NT2/D1 (cell line): ENCODE measurements around the gene CELF2.

ENCODE experiments used
- DNase-seq: peaks from one replicate; pipeline ENCODE4 v3.0.0-alpha.2; 2011; ENCODE audit warnings: low read depth, low spot score
- H3K27me3 ChIP-seq: 2 replicates; pipeline ENCODE4 v1.6.0; 2011; ENCODE audit warnings: mild to moderate bottlenecking; ENCODE audit not compliant: insufficient read length, insufficient read depth
- H3K36me3 ChIP-seq: 2 replicates; pipeline ENCODE4 v1.6.1; 2011; ENCODE audit warnings: mild to moderate bottlenecking, low read length, mixed read lengths; ENCODE audit not compliant: insufficient read depth, insufficient read length
- H3K4me1 ChIP-seq: 2 replicates; pipeline ENCODE4 v1.5.1; 2011; ENCODE audit not compliant: insufficient read depth, insufficient read length
- H3K4me3 ChIP-seq: 2 replicates; pipeline ENCODE4 v1.5.1; 2011; ENCODE audit warnings: low read depth; ENCODE audit not compliant: insufficient read length
- H3K9ac ChIP-seq: 2 replicates; pipeline ENCODE4 v1.6.0; 2011; ENCODE audit warnings: low read depth; ENCODE audit not compliant: insufficient read length
- H3K9me3 ChIP-seq: 2 replicates; pipeline ENCODE4 v1.5.1; 2011; ENCODE audit warnings: mild to moderate bottlenecking, low read length; ENCODE audit not compliant: insufficient read depth
- SUZ12 ChIP-seq: IDR thresholded peaks from 2 replicates; pipeline ENCODE4 v1.6.1; 2011; ENCODE audit not compliant: insufficient read length, insufficient read depth; ENCODE audit errors: extremely low read depth
- YY1 ChIP-seq: IDR thresholded peaks from 2 replicates; pipeline ENCODE4 v1.6.1; 2011; ENCODE audit not compliant: insufficient read length, insufficient read depth
- ZNF274 ChIP-seq: IDR thresholded peaks from 2 replicates; pipeline ENCODE4 v1.6.1; 2011; ENCODE audit warnings: mild to moderate bottlenecking, low read depth, low read length

The CELF2 gene

DNA sequence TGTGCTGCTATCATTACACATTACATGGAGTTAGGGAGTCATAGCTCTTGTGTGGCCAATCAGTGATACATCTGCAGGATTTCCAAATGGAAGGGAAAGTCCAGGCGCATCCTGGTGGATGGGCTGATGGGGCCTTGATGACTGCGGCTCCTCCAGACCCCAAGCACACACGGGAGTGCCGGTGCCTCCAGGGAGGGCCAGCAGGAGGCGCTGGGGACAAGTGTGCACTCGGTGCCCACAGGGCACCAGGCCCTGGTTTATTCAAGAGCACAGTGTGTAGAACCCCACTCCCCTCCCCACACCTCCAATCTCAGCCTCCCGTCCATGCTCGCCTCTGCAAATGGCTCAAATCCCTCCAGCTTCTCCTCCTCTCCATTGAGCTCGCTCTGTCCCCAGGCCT is 349.8 kb downstream of the CELF2 start:
- TF ChIP-seq ZNF274 (no peak), YY1 (no peak), SUZ12 (no peak)
- Histone ChIP-seq H3K4me1 (no peaks in the 10 kb centered on the region), H3K4me3 (no peak overlapping the region), H3K9me3 (no peaks in the 10 kb centered on the region), H3K27me3 (no peaks in the 10 kb centered on the region), H3K9ac (no peak overlapping the region), H3K36me3 (no peaks in the 10 kb centered on the region)
- DNase-seq = no peak

DNA sequence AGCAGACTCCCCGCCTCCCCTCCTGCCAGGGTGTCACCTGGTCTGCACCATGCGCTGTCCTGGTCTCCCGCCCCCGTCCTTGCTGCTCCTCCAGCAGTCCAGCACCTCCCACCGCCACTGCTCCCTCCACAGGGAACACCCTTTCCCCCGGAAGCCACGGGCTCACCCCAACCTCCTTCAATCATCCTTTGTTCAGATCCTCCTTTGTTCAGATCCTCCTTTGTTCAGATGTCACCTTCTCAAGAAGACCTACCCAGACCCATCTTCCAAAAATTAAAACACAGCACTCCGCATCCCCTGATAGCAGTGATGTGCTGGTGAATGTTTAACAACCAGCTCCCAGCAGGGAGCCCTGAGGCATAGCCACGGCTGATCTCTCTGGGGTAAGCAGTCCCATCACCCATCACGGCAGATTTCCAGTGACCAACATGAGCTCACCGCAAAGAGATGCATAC is 356.1 kb downstream of the CELF2 start:
- no peak overlapping the region for H3K4me3 ChIP-seq
- H3K27me3 ChIP-seq = no peaks in the 10 kb centered on the region
- no peaks in the 10 kb centered on the region for H3K9me3 ChIP-seq
- H3K4me1 ChIP-seq = peaks cover 4% of the 10 kb centered on the region
- no peak overlapping the region for H3K9ac ChIP-seq
- DNase-seq = no peak
- TF ChIP-seq YY1 = no peak
- H3K36me3 ChIP-seq = no peaks in the 10 kb centered on the region

DNA sequence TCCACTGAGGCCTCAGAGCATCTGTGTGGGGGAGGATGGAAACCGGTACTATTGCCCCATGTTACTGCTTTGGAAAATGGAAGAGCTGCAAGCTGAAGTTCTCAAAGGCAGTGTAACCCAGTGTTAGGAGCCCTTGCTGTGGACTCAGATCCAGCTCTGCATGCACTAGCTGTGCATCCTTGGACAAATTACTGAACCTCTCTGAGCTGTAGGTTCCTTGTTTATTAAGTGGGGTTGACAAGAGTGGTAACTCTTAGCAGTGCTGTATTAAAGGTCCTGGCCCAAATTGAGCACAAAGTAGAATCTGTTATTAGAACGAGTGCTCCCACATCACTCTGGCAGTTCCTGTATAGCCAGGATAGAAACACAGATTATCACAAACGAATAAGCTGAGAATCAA is 359.6 kb downstream of the CELF2 start:
- Histone ChIP-seq H3K27me3 (no peaks in the 10 kb centered on the region), H3K36me3 (no peaks in the 10 kb centered on the region), H3K9me3 (no peaks in the 10 kb centered on the region), H3K4me3 (no peak overlapping the region), H3K4me1 (peaks cover 4% of the 10 kb centered on the region), H3K9ac (no peak overlapping the region)
- DNase-seq = no peak
- TF ChIP-seq YY1 = no peak
- TF ChIP-seq ZNF274 = no peak
- no peak for TF ChIP-seq SUZ12

DNA sequence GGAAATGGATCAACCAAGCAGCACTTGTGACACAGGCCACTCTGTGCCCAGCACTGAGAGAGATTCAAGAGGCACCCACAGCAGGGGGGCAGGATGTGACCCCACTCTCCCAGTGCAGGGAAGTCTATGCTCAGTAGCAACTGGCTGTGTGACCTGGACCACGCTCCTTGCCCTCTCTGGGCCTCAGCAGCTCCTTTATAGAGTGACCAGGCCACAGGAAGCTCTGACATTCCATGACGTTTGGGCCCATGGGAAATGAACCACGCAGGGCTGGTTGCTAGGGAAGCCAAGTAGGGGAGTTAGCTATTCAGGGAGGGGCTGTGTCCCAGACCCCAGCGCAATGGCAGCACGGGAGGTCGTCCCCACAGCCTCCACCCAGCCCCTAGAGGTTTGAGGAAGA is 361.2 kb downstream of the CELF2 start:
- no peaks in the 10 kb centered on the region for H3K36me3 ChIP-seq
- DNase-seq = no peak
- TF ChIP-seq YY1 (no peak), SUZ12 (no peak), ZNF274 (no peak)
- H3K4me1 ChIP-seq = no peaks in the 10 kb centered on the region
- H3K4me3 ChIP-seq = no peak overlapping the region
- H3K9ac ChIP-seq = no peak overlapping the region
- no peaks in the 10 kb centered on the region for H3K27me3 ChIP-seq
- H3K9me3 ChIP-seq = no peaks in the 10 kb centered on the region

DNA sequence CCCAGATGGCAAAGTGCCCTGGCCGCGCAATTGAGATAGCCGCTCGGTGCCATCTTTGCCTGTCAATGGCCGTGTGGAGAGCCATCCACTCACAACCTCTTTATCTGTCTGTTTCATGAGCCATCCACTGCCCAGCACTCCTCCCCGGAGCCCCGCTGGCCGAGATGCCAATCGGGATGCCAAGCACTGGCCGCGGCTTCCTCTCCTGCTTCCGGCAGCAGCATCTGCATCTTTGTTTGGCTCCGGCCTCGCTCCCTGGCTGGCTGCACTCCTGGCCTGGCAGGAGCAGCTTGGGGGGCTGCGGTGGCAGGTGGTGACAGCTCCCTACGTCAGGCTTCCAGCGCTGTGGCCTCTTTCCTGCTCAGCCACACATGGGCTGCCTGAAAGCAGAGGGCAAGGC is 362.1 kb downstream of the CELF2 start:
- Histone ChIP-seq H3K36me3 (no peaks in the 10 kb centered on the region), H3K27me3 (no peaks in the 10 kb centered on the region), H3K4me3 (no peak overlapping the region), H3K9ac (no peak overlapping the region), H3K9me3 (no peaks in the 10 kb centered on the region), H3K4me1 (no peaks in the 10 kb centered on the region)
- no peak for TF ChIP-seq ZNF274
- TF ChIP-seq YY1 = no peak
- TF ChIP-seq SUZ12 = no peak
- no peak for DNase-seq

DNA sequence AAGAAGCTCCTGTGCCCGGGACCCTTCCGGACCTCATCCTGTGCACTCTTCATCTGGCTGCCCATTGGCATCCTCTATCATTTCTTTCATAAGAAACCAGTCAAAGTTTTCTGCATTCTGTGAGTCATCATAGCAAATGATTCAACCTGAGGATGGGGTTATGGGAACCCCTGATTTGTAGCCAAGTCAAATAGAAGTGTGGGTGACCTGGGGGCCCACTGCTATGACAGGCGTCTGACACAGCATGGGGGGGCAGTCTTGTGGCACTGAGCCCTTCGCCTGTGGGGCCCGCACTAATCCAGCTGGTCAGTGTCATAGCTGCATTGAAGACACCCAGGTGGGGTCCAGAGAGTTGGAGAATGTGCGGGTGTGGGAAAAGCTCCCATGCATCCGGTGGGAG is 363.4 kb downstream of the CELF2 start:
- H3K36me3 ChIP-seq = no peaks in the 10 kb centered on the region
- no peaks in the 10 kb centered on the region for H3K4me1 ChIP-seq
- H3K4me3 ChIP-seq = no peak overlapping the region
- H3K9ac ChIP-seq = no peak overlapping the region
- no peaks in the 10 kb centered on the region for H3K9me3 ChIP-seq
- TF ChIP-seq ZNF274 (no peak), YY1 (no peak)
- no peaks in the 10 kb centered on the region for H3K27me3 ChIP-seq
- no peak for DNase-seq

DNA sequence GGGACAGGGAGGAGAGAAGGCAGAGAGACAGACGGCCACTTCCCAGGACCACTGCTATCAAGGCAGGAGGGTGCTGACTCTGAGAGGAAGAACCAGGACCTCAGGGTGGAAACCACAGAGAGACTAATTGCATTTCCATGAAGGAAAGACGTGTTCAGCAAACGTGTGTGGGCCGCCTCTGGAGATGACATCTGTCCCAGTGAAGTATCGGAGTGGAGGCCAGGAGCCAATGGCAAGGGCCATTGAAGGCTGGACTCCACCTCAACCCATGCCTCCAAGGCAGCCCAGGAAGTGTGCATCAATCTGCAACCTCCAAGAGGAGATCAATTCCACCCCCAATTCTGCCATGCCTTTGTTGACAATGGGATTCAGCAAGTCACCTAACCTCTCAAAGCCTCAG is 363.8 kb downstream of the CELF2 start:
- Histone ChIP-seq H3K27me3 (no peaks in the 10 kb centered on the region), H3K9me3 (no peaks in the 10 kb centered on the region), H3K9ac (no peak overlapping the region), H3K4me1 (no peaks in the 10 kb centered on the region), H3K36me3 (no peaks in the 10 kb centered on the region), H3K4me3 (no peak overlapping the region)
- DNase-seq = no peak
- no peak for TF ChIP-seq ZNF274

DNA sequence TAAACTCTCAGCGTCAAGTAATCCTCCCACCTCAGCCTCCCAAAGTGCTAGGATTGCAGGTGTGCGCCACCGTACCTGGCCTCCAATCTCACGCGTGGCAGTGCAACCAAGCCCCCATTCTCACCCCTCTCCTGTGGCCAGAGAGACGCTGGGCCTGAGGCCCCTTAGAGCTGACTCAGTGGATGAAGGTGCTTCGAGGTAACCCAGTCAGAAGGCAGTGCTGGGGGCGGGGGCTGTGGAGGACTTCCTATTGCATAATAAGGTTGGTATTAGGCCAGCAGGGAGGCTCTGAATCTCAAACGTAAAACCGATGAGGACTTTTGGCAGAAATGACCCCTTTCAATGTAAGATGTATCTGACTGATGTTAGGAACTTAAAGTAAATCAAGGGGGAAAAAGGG is 364.5 kb downstream of the CELF2 start:
- Histone ChIP-seq H3K9ac (no peak overlapping the region), H3K9me3 (no peaks in the 10 kb centered on the region), H3K4me3 (no peak overlapping the region), H3K36me3 (no peaks in the 10 kb centered on the region), H3K4me1 (no peaks in the 10 kb centered on the region), H3K27me3 (no peaks in the 10 kb centered on the region)
- no peak for DNase-seq
- TF ChIP-seq SUZ12 (no peak), ZNF274 (no peak), YY1 (no peak)
